ENCODE results near the gene SAMD4B. TPM values are rescaled to one million over a fixed set of nuclear protein-coding genes. Genes with fewer than 3 reads are reported as not detected.

Gene SAMD4B
- total RNA-seq, 1 experiment from 2014 or later: 135 TPM

DNA sequence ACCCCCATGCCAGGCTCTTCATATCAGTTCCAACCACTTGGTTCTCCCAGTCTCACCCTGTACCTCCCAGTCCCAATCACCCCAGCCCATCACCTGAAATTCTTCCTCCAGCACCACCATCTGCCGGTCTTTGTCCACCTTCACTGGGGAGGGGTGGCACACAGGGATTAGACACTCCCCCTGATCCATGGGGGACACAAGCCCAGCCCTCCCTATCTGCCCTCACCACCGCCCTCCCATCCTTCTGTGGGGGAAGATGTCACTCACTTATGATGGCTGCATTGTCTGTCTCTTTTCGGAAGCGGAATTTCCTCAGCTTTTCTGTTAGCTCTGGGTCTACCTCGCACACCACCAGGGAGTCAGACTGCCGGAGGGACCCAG is 7.1 kb upstream of the SAMD4B start:
- Histone ChIP-seq H3K4me2 (ENCODE audit: insufficient read depth, insufficient read length, low read length) (no peak overlapping the region), H2BK120ac (ENCODE audit: low read depth, low read length, poor library complexity, severe bottlenecking) (no peak overlapping the region), H2BK12ac (ENCODE audit: insufficient read length, low read depth, low read length) (no peak overlapping the region), H3K9ac (ENCODE audit: extremely low read depth, insufficient read length, low read length) (no peak overlapping the region), H3K27ac (ENCODE audit: insufficient read length, low read depth, low read length) (no peak overlapping the region), H2AFZ (ENCODE audit: low read length) (no peak overlapping the region), H3K18ac (ENCODE audit: insufficient read length, low read depth, low read length) (no peak overlapping the region), H2BK15ac (ENCODE audit: low read depth, low read length) (no peak overlapping the region; the same call in 1 of the 2 replicates), H2AK5ac (ENCODE audit: insufficient read length, low read length) (no peak overlapping the region), H3K79me2 (ENCODE audit: insufficient read depth, low read length) (no peaks in the 10 kb centered on the region), H3K23ac (ENCODE audit: insufficient read length, low read depth, low read length) (no peak overlapping the region), H3K4ac (ENCODE audit: low read depth, low read length) (no peak overlapping the region), H4K8ac (replicated peaks; ENCODE audit: insufficient read length, low read depth, low read length) (no peak overlapping the region), H2BK5ac (ENCODE audit: insufficient read length, low read length) (no peak overlapping the region), H3T11ph (ENCODE audit: low read length) (no peak overlapping the region), H3K27me3 (ENCODE audit: insufficient read depth, low read length) (no peaks in the 10 kb centered on the region), H3K9me3 (ENCODE audit: control insufficient read depth, low read depth, low read length) (no peaks in the 10 kb centered on the region), H4K5ac (ENCODE audit: insufficient read length, low read depth, low read length) (no peak overlapping the region), H4K91ac (ENCODE audit: insufficient read length, low read depth, low read length) (no peak overlapping the region), H2BK20ac (ENCODE audit: low read depth, low read length, poor library complexity, severe bottlenecking) (no peak overlapping the region), H3K56ac (ENCODE audit: insufficient read length, low read depth, low read length) (no peak overlapping the region), H4K20me1 (ENCODE audit: control insufficient read depth, insufficient read depth, insufficient read length) (no peaks in the 10 kb centered on the region), H3K79me1 (ENCODE audit: insufficient read depth, low read depth, low read length, poor library complexity, severe bottlenecking) (no peaks in the 10 kb centered on the region), H3K23me2 (ENCODE audit: insufficient read length, low read depth, low read length, poor library complexity, severe bottlenecking) (no peaks in the 10 kb centered on the region), H3K4me1 (ENCODE audit: insufficient read depth, low read length) (no peaks in the 10 kb centered on the region), H3K14ac (ENCODE audit: insufficient read depth, low read length) (no peak overlapping the region)
- Mint-ChIP-seq H3K36me3 (ENCODE audit: insufficient read depth in 1 of 3, low read depth in 3 of 3) (no peaks in the 10 kb centered on the region), H3K4me3 (no peak overlapping the region; a peak in 1 of 5 replicates), H3K9me3 (no peaks in the 10 kb centered on the region), H3K4me1 (peaks cover 4 to 13% of the 10 kb centered on the region in 2 experiments; a peak in 2 of 4 replicates), H3K27me3 (ENCODE audit: low read depth) (peaks cover 38% of the 10 kb centered on the region), H3K27ac (no peak overlapping the region)
- WGBS (ENCODE audit: extremely low coverage, insufficient read length, low lambda C conversion rate): no CpG with 5 or more reads among the region's 6 CpGs
- DNase-seq: no peak
- TF ChIP-seq, protein P1, sequence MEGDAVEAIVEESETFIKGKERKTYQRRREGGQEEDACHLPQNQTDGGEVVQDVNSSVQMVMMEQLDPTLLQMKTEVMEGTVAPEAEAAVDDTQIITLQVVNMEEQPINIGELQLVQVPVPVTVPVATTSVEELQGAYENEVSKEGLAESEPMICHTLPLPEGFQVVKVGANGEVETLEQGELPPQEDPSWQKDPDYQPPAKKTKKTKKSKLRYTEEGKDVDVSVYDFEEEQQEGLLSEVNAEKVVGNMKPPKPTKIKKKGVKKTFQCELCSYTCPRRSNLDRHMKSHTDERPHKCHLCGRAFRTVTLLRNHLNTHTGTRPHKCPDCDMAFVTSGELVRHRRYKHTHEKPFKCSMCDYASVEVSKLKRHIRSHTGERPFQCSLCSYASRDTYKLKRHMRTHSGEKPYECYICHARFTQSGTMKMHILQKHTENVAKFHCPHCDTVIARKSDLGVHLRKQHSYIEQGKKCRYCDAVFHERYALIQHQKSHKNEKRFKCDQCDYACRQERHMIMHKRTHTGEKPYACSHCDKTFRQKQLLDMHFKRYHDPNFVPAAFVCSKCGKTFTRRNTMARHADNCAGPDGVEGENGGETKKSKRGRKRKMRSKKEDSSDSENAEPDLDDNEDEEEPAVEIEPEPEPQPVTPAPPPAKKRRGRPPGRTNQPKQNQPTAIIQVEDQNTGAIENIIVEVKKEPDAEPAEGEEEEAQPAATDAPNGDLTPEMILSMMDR (conservative IDR thresholded peaks at IDR 0.05): no peak
